GM19452 (cell line): ENCODE results near the gene MYO1C.
"Not testable (repeated sequence)": the region's sequence is repeated elsewhere in the genome, so short reads cannot be mapped to it uniquely, and the experiment has no call there.

ENCODE experiments used
- ATAC-seq: cut with Tn5 transposase; IDR thresholded peaks from one replicate; pipeline ENCODE4 v1.9.1; 2021; ENCODE audit not compliant: unreplicated experiment

The MYO1C gene

GRCh38 chr17:1492249-1493206 lies at the start of gene MYO1C:
Gene MYO1C (minus strand): TSS chr17:1492686. CDS start chr17:1492487, 199 bp downstream.
- ATAC-seq, result no peak

- ATAC-seq, result no peak
Observed at GRCh38 chr17:1541367-1541904, 49.0 kb upstream of the MYO1C start.

- ATAC-seq, result no peak
Observed at GRCh38 chr17:1539811-1540210, 47.3 kb upstream of the MYO1C start.

GRCh38 chr17:1535737-1536136 lies 43.3 kb upstream of the MYO1C start:
- ATAC-seq, result no peak

- ATAC-seq, result no peak
Observed at GRCh38 chr17:1533661-1534325, 41.3 kb upstream of the MYO1C start.

- ATAC-seq, result no peak
Observed at GRCh38 chr17:1532836-1533602, 40.5 kb upstream of the MYO1C start.

GRCh38 chr17:1529863-1530262 lies 37.4 kb upstream of the MYO1C start:
- ATAC-seq, result no peak

- ATAC-seq, result not testable (repeated sequence)
Observed at GRCh38 chr17:1526876-1527275, 34.4 kb upstream of the MYO1C start.

- ATAC-seq, result no peak
Observed at GRCh38 chr17:1522626-1523025, 30.1 kb upstream of the MYO1C start.

GRCh38 chr17:1521086-1521640 lies 28.7 kb upstream of the MYO1C start:
- no peak for ATAC-seq

- ATAC-seq, result no peak
Observed at GRCh38 chr17:1519678-1520077, 27.2 kb upstream of the MYO1C start.

- no peak for ATAC-seq
Observed at GRCh38 chr17:1518410-1518809, 25.9 kb upstream of the MYO1C start.

GRCh38 chr17:1516388-1517161 lies 24.1 kb upstream of the MYO1C start, which contains the start of gene INPP5K:
Gene INPP5K (minus strand): TSS chr17:1516612. CDS start chr17:1516499, 113 bp downstream.
- peak; percentile 86 for ATAC-seq

- ATAC-seq, result no peak
Observed at GRCh38 chr17:1515640-1516387, 23.3 kb upstream of the MYO1C start.

GRCh38 chr17:1512351-1512750 lies 19.9 kb upstream of the MYO1C start:
- no peak for ATAC-seq

- ATAC-seq, result no peak
Observed at GRCh38 chr17:1511756-1512321, 19.4 kb upstream of the MYO1C start.

GRCh38 chr17:1511290-1511689 lies 18.8 kb upstream of the MYO1C start:
- no peak for ATAC-seq

GRCh38 chr17:1509290-1509881 lies 16.9 kb upstream of the MYO1C start:
- no peak for ATAC-seq
